OCI-LY7 (cell line): ENCODE results near the gene CXCL13. TPM values are rescaled to one million over a fixed set of nuclear protein-coding genes. Genes with fewer than 3 reads are reported as not detected.

ENCODE experiments used
- BruUV-seq: library from RNA; stranded (reverse); fragments of 400-500 nt; replicated peaks from 2 replicates; lab custom pipeline; 2021; lab: Mats Ljungman, UMichigan
- CTCF ChIA-PET: fragments of 300-600 bp; sonication (Branson Sonifier 250); formaldehyde crosslinking; loops from one replicate; lab custom pipeline; 2022; ENCODE audit warnings: antibody characterized with exemption; ENCODE audit not compliant: unreplicated experiment; lab: Charles Lee
- POLR2A ChIA-PET: fragments of 300-600 bp; sonication (Branson Sonifier 250); formaldehyde crosslinking; loops from one replicate; lab custom pipeline; 2022; ENCODE audit warnings: antibody characterized with exemption; lab: Charles Lee
- DNase-seq: peaks from one replicate; pipeline ENCODE4 v3.0.0-alpha.2; 2015; ENCODE audit warnings: low spot score
- H2AFZ ChIP-seq: fragments of 200-600 bp; sonication (generic), shearing (Covaris generic); 2 replicates; pipeline ENCODE4 v1.6.1; 2014; ENCODE audit warnings: mild to moderate bottlenecking, antibody characterized with exemption, low read length, moderate library complexity
- H3K27ac ChIP-seq: fragments of 200-600 bp; sonication (generic); 2 replicates; pipeline ENCODE4 v1.5.1; 2014; ENCODE audit warnings: mixed run types, low read depth, mild to moderate bottlenecking, moderate library complexity, low read length, inconsistent platforms; ENCODE audit not compliant: poor library complexity, severe bottlenecking
- H3K36me3 ChIP-seq: fragments of 200-600 bp; sonication (generic); 2 replicates; pipeline ENCODE4 v1.6.1; 2014; ENCODE audit warnings: mild to moderate bottlenecking, antibody characterized with exemption, low read length, moderate library complexity, mixed read lengths; ENCODE audit not compliant: insufficient read depth
- H3K4me1 ChIP-seq: fragments of 200-600 bp; sonication (generic); 2 replicates; pipeline ENCODE4 v1.5.1; 2014; ENCODE audit warnings: mild to moderate bottlenecking, low read length; ENCODE audit not compliant: insufficient read depth, poor library complexity, severe bottlenecking
- H3K4me2 ChIP-seq: fragments of 200-600 bp; sonication (generic); 2 replicates; pipeline ENCODE4 v1.6.1; 2014; ENCODE audit warnings: mild to moderate bottlenecking, low read length
- H3K4me3 ChIP-seq: fragments of 200-600 bp; sonication (generic); 2 replicates; pipeline ENCODE4 v1.5.1; 2014; ENCODE audit warnings: mild to moderate bottlenecking, low read depth, low read length; ENCODE audit not compliant: poor library complexity, severe bottlenecking
- H3K79me2 ChIP-seq: fragments of 200-600 bp; sonication (generic); 2 replicates; pipeline ENCODE4 v1.6.1; 2016; ENCODE audit warnings: low read depth, mild to moderate bottlenecking, low read length, moderate library complexity, mixed read lengths; ENCODE audit not compliant: insufficient read depth
- H3K9me2 ChIP-seq: fragments of 200-600 bp; sonication (generic); 2 replicates; pipeline ENCODE4 v1.6.1; 2016; ENCODE audit warnings: mild to moderate bottlenecking, low read length, mixed read lengths; ENCODE audit not compliant: insufficient read depth
- H3K9me3 ChIP-seq: fragments of 200-600 bp; sonication (generic); 2 replicates; pipeline ENCODE4 v1.6.1; 2014; ENCODE audit warnings: mild to moderate bottlenecking, mixed run types, low read length, mixed read lengths
- H4K20me1 ChIP-seq: fragments of 200-600 bp; sonication (generic); 2 replicates; pipeline ENCODE4 v1.6.1; 2014; ENCODE audit warnings: mild to moderate bottlenecking, antibody characterized with exemption, low read length, moderate library complexity, mixed read lengths; ENCODE audit not compliant: insufficient read depth
- CTCF ChIP-seq: fragments of 200-600 bp; sonication (generic); conservative IDR thresholded peaks from 2 replicates; pipeline ENCODE4 v1.5.1; 2014; ENCODE audit warnings: mild to moderate bottlenecking, antibody characterized with exemption, low read length, moderate library complexity, mixed read lengths
- EZH2phosphoT487 ChIP-seq: fragments of 200-600 bp; sonication (generic); IDR thresholded peaks from 2 replicates; pipeline ENCODE4 v1.6.1; 2018; ENCODE audit warnings: low read depth, borderline replicate concordance, mild to moderate bottlenecking, mixed run types, antibody characterized with exemption, low read length, moderate library complexity, mixed read lengths
- intact Hi-C: fragments of 100-400 bp; cut with micrococcal nuclease; formaldehyde crosslinking; loops from one replicate; pipeline ENCODE4 v1.10.0; 2022; ENCODE audit not compliant: unreplicated experiment
- total RNA-seq, 2 experiments: library from RNA; depleted of rRNA in 1 of 2; stranded (reverse); fragments of >200 nt in 1 of 2; shearing (Covaris generic) in 1 of 2; gene quantifications; 2 replicates each; pipeline ENCODE4 v1.2.3, GENCODE V29; 2014 to 2022

The CXCL13 gene
- total RNA-seq, 2 experiments from 2014 or later: not detected

GRCh38 chr4:77599378-77599777, 6.2 kb upstream of the CXCL13 start:
- intact Hi-C loops: no loop called here
- H3K36me3 ChIP-seq: no peaks in the 10 kb centered on the region
- H3K9me2 ChIP-seq: no peaks in the 10 kb centered on the region
- no TSS peak for BruUV-seq
- H3K79me2 ChIP-seq: no peaks in the 10 kb centered on the region
- no peak overlapping the region for H3K27ac ChIP-seq
- no peaks in the 10 kb centered on the region for H4K20me1 ChIP-seq
- no peak overlapping the region for H2AFZ ChIP-seq
- H3K4me2 ChIP-seq: no peak overlapping the region
- TF ChIP-seq CTCF (peak; percentile 77), EZH2phosphoT487 (no peak)
- DNase-seq: peak; percentile 28
- H3K4me3 ChIP-seq: no peak overlapping the region
- H3K4me1 ChIP-seq: no peaks in the 10 kb centered on the region
- no peaks in the 10 kb centered on the region for H3K9me3 ChIP-seq
- ChIA-PET POLR2A (no interaction called here), CTCF (no interaction called here)

GRCh38 chr4:77600521-77601451, 4.8 kb upstream of the CXCL13 start:
- Histone ChIP-seq H4K20me1 (no peaks in the 10 kb centered on the region), H3K36me3 (no peaks in the 10 kb centered on the region), H3K4me3 (no peak overlapping the region), H3K9me2 (no peaks in the 10 kb centered on the region), H3K27ac (no peak overlapping the region), H3K9me3 (no peaks in the 10 kb centered on the region), H2AFZ (no peak overlapping the region), H3K4me2 (no peak overlapping the region), H3K4me1 (no peaks in the 10 kb centered on the region), H3K79me2 (no peaks in the 10 kb centered on the region)
- ChIA-PET POLR2A (interaction anchor here (1.2 kb wide), 1 partner anchor 56 kb away, joined by 4 read pairs; no protein-coding TSS in a partner anchor), CTCF (interaction anchor here (0.8 kb wide), 1 partner anchor 541 kb away, joined by 3 read pairs; no protein-coding TSS in a partner anchor)
- no peak for TF ChIP-seq EZH2phosphoT487
- TF ChIP-seq CTCF: peak; percentile 93
- no TSS peak for BruUV-seq
- peak; percentile 59 for DNase-seq
- intact Hi-C loops: no loop called here
